Calu3 (cell line): ENCODE results near the gene SNX15. TPM values are rescaled to one million over a fixed set of nuclear protein-coding genes. Genes with fewer than 3 reads are reported as not detected.
A peak's percentile ranks its signal among the peaks of the same experiment; 100 is the strongest.

ENCODE experiments used
- BruUV-seq: library from RNA; stranded (reverse); fragments of 400-500 nt; replicated peaks from 2 replicates; lab custom pipeline; 2021; lab: Mats Ljungman, UMichigan
- CTCF ChIA-PET: fragments of 300-600 bp; sonication (Branson Sonifier 250); formaldehyde crosslinking; loops from one replicate; lab custom pipeline; 2022; ENCODE audit warnings: antibody characterized with exemption; lab: Charles Lee
- DNase-seq: peaks from one replicate; pipeline ENCODE4 v3.0.0; 2022
- H3K27ac Mint-ChIP-seq: one replicate; pipeline ENCODE4 v1.8.0; 2022; ENCODE audit warnings: mixed read lengths; ENCODE audit not compliant: unreplicated experiment
- H3K27me3 Mint-ChIP-seq: one replicate; pipeline ENCODE4 v1.8.0; 2022; ENCODE audit warnings: mixed read lengths; ENCODE audit not compliant: unreplicated experiment
- H3K36me3 Mint-ChIP-seq: one replicate; pipeline ENCODE4 v1.8.0; 2022; ENCODE audit warnings: mild to moderate bottlenecking, moderate library complexity, mixed read lengths; ENCODE audit not compliant: insufficient read depth, unreplicated experiment
- H3K4me1 Mint-ChIP-seq: one replicate; pipeline ENCODE4 v1.8.0; 2022; ENCODE audit warnings: mild to moderate bottlenecking, low read depth, mixed read lengths; ENCODE audit not compliant: unreplicated experiment
- H3K4me3 Mint-ChIP-seq: one replicate; pipeline ENCODE4 v1.8.0; 2022; ENCODE audit warnings: mild to moderate bottlenecking, low read depth, moderate library complexity, mixed read lengths; ENCODE audit not compliant: unreplicated experiment
- H3K9me3 Mint-ChIP-seq: one replicate; pipeline ENCODE4 v1.8.0; 2022; ENCODE audit warnings: low read depth, mixed read lengths; ENCODE audit not compliant: unreplicated experiment
- intact Hi-C: fragments of 100-400 bp; cut with micrococcal nuclease; formaldehyde crosslinking; loops from one replicate; pipeline ENCODE4 v1.10.0; 2022; ENCODE audit not compliant: unreplicated experiment
- total RNA-seq: library from RNA; stranded (reverse); gene quantifications from 2 replicates; pipeline ENCODE4 v1.2.3, GENCODE V29; 2022
- TF ChIP-seq, protein P1 (sequence below): fragments of 200-600 bp; IDR thresholded peaks from one replicate; pipeline ENCODE4 v1.8.0; 2022; ENCODE audit warnings: antibody characterized with exemption; ENCODE audit not compliant: unreplicated experiment

Gene SNX15
- total RNA-seq, 1 experiment from 2014 or later: 22.1 TPM

DNA sequence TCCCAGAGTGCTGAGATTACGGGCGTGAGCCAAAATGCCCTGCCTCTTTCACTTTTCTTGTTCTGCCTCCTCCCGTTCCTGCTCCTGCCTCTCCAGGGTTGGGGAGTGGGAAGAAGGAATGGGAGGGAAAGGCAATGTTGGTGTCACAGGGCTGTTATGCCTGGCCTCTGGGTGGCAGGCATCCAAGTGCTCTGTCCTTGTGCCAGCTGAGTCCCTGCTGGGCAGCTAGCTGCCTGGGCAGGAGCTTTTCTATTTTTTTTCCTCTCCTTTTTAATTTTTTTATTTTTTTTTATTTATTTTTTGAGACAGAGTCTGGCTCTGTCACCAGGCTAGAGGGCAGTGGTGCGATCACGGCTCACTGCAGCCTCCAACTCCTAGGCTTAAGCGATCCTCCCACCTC lies 9.7 kb downstream of the SNX15 start:
- Mint-ChIP-seq H3K4me3 (no peak overlapping the region), H3K36me3 (peaks cover 22% of the 10 kb centered on the region), H3K4me1 (no peaks in the 10 kb centered on the region), H3K9me3 (no peaks in the 10 kb centered on the region), H3K27me3 (no peaks in the 10 kb centered on the region), H3K27ac (no peak overlapping the region)
- no TSS peak for BruUV-seq
- no peak for DNase-seq
- TF ChIP-seq, protein P1, sequence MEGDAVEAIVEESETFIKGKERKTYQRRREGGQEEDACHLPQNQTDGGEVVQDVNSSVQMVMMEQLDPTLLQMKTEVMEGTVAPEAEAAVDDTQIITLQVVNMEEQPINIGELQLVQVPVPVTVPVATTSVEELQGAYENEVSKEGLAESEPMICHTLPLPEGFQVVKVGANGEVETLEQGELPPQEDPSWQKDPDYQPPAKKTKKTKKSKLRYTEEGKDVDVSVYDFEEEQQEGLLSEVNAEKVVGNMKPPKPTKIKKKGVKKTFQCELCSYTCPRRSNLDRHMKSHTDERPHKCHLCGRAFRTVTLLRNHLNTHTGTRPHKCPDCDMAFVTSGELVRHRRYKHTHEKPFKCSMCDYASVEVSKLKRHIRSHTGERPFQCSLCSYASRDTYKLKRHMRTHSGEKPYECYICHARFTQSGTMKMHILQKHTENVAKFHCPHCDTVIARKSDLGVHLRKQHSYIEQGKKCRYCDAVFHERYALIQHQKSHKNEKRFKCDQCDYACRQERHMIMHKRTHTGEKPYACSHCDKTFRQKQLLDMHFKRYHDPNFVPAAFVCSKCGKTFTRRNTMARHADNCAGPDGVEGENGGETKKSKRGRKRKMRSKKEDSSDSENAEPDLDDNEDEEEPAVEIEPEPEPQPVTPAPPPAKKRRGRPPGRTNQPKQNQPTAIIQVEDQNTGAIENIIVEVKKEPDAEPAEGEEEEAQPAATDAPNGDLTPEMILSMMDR: no peak
- CTCF ChIA-PET: no interaction called here
- intact Hi-C loops: no loop called here

DNA sequence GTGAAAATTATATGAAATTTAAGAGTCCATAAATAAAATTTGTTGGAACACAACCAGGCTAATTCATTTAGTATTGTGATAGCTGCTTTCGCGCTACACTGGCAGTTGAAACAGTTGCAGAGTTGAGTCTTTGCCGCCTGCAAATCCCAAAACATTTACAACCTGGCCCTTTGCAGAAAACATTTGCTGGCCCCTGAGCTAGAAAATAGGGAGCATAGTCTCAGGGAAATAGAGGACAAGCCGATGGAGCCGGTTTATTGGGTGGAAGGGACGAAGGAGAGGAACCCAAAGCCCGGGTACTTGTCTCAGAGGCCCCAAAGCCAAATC lies 13.2 kb downstream of the SNX15 start:
- H3K9me3 Mint-ChIP-seq: no peaks in the 10 kb centered on the region
- CTCF ChIA-PET: interaction anchor here (1.1 to 1.2 kb wide), 3 partner anchors 22 to 82 kb away, joined by 3 to 5 read pairs (median 3); partner anchors contain the start of genes FAU and MRPL49

DNA sequence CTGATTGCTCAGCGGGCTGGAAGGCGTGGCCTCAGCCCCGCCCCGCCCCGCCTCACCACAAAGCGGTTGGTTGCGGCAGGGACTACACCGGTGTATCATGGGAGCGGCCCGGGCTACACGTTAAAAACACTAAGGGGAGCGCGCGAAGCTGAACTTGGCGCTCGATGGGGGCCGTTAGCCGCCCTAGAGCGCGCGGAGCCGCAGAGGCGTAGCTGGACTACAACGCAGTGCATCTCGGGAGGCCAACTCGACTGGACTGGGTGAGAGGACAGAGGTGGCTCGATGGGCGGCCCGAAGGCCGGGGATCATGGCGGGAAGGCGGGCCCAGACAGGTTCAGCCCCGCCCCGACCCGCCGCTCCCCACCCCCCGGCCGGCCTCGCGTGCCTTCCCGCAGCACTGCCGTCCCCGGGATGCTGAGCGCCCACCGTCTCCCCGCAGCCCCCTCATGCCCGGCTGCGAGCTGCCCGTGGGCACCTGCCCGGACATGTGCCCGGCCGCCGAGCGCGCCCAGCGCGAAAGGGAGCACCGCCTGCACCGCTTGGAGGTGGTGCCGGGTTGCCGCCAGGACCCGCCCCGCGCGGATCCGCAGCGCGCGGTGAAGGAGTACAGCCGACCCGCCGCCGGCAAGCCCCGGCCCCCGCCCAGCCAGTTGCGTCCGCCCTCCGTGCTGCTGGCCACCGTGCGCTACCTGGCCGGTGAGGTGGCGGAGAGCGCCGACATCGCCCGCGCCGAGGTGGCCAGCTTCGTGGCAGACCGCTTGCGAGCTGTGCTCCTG lies 13.8 kb downstream of the SNX15 start, which contains the start of gene SAC3D1:
TSS of gene SAC3D1 (plus strand) at position 364 of the 776 bp plus-strand sequence. CDS start at position 447, 83 bp downstream.
- H3K4me3 Mint-ChIP-seq: peak within 1 kb of the TSS; percentile 75
- intact Hi-C loops: no loop called here

More for the DNA sequence above, 13.2 kb downstream of the SNX15 start:
- BruUV-seq: no TSS peak
- intact Hi-C loops: no loop called here
- no peak for DNase-seq
- Mint-ChIP-seq H3K27me3 (no peaks in the 10 kb centered on the region), H3K4me3 (peak overlapping the region; percentile 75), H3K36me3 (peaks cover 37% of the 10 kb centered on the region), H3K27ac (peak overlapping the region; percentile 43), H3K4me1 (no peaks in the 10 kb centered on the region)
- TF ChIP-seq, protein P1: no peak

DNA sequence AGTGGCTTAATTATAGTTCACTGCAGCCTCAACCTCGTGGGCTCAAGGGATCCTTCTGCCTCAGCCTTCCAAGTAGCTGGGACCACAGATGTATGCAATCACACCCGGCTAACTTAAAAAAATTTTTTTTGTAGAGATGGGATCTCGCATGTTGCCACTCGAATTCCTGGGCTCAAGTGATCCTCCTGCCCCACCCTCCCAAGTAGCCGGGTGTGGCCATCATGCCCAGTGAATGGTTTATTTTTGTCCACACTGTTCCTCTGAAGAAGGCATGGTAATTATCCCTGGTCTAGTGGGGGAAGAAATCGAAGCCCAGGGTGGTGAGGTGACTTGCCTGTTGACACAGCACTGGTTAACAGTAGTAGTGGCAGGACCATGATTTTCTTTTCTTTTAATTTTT lies 15.7 kb downstream of the SNX15 start:
- no TSS peak for BruUV-seq
- Mint-ChIP-seq H3K9me3 (no peaks in the 10 kb centered on the region), H3K27me3 (no peaks in the 10 kb centered on the region), H3K27ac (no peak overlapping the region), H3K4me1 (no peaks in the 10 kb centered on the region), H3K36me3 (peaks cover 37% of the 10 kb centered on the region), H3K4me3 (peak overlapping the region; percentile 75)
- intact Hi-C loops: no loop called here
- TF ChIP-seq, protein P1: no peak
- no peak for DNase-seq
- CTCF ChIA-PET: interaction anchor here (0.6 kb wide), 1 partner anchor 1437 kb away, joined by 5 read pairs; no protein-coding TSS in a partner anchor

More for the DNA sequence above, 13.8 kb downstream of the SNX15 start, which contains the start of gene SAC3D1:
- TF ChIP-seq, protein P1: no peak
- CTCF ChIA-PET: interaction anchor here (0.7 to 1.2 kb wide), 5 partner anchors 22 to 247 kb away, joined by 3 to 5 read pairs (median 3); partner anchors contain the start of genes FAU and MRPL49
- DNase-seq: peak; percentile 94
- H3K9me3 Mint-ChIP-seq: no peaks in the 10 kb centered on the region
- no peaks in the 10 kb centered on the region for H3K4me1 Mint-ChIP-seq
- peak within 1 kb of the TSS; percentile 43 for H3K27ac Mint-ChIP-seq
- H3K36me3 Mint-ChIP-seq: peaks cover 37% of the 10 kb centered on the region
- no peaks in the 10 kb centered on the region for H3K27me3 Mint-ChIP-seq
- no TSS peak for BruUV-seq
